OCI-LY7 (cell line): ENCODE measurements around the gene SEC11A.

ENCODE experiments used
- EZH2phosphoT487 ChIP-seq: fragments of 200-600 bp; sonication (generic); IDR thresholded peaks from 2 replicates; pipeline ENCODE4 v1.6.1; 2018; ENCODE audit warnings: low read depth, borderline replicate concordance, mild to moderate bottlenecking, mixed run types, antibody characterized with exemption, low read length, moderate library complexity, mixed read lengths
- TF ChIP-seq, protein P1 (sequence below): fragments of 200-600 bp; sonication (generic); conservative IDR thresholded peaks from 2 replicates; pipeline ENCODE4 v1.5.1; 2014; ENCODE audit warnings: mild to moderate bottlenecking, antibody characterized with exemption, low read length, moderate library complexity, mixed read lengths

GRCh38 chr15:84645496-84645895 is 70.4 kb downstream of the SEC11A start:
- TF ChIP-seq, protein P1, sequence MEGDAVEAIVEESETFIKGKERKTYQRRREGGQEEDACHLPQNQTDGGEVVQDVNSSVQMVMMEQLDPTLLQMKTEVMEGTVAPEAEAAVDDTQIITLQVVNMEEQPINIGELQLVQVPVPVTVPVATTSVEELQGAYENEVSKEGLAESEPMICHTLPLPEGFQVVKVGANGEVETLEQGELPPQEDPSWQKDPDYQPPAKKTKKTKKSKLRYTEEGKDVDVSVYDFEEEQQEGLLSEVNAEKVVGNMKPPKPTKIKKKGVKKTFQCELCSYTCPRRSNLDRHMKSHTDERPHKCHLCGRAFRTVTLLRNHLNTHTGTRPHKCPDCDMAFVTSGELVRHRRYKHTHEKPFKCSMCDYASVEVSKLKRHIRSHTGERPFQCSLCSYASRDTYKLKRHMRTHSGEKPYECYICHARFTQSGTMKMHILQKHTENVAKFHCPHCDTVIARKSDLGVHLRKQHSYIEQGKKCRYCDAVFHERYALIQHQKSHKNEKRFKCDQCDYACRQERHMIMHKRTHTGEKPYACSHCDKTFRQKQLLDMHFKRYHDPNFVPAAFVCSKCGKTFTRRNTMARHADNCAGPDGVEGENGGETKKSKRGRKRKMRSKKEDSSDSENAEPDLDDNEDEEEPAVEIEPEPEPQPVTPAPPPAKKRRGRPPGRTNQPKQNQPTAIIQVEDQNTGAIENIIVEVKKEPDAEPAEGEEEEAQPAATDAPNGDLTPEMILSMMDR = no peak
- no peak for TF ChIP-seq EZH2phosphoT487
